Neural cell (in vitro differentiated cells): ENCODE data around the gene PHYHIPL. TPM values are rescaled to one million over a fixed set of nuclear protein-coding genes. Genes with fewer than 3 reads are reported as not detected.

Experiments
- H2AFZ ChIP-seq: fragments of 200-600, 300-800 bp; sonication (generic), shearing (Covaris generic); 2 replicates; pipeline ENCODE4 v1.6.0; 2014; ENCODE audit warnings: low read depth, mild to moderate bottlenecking, antibody characterized with exemption, low read length, moderate library complexity
- H3F3A ChIP-seq: fragments of 200-600 bp; shearing (Covaris generic); 2 replicates; pipeline ENCODE4 v1.6.1; 2016; ENCODE audit warnings: mild to moderate bottlenecking, moderate library complexity, mixed read lengths, antibody characterized with exemption, low read length; ENCODE audit not compliant: insufficient read depth, poor library complexity, severe bottlenecking
- H3K27ac ChIP-seq: fragments of 200-600, 300-800 bp; sonication (generic), shearing (Covaris generic); 2 replicates; pipeline ENCODE4 v1.5.1; 2014; ENCODE audit warnings: mild to moderate bottlenecking, low read length, moderate library complexity
- H3K27me3 ChIP-seq: fragments of 300-800, 200-600 bp; sonication (generic), shearing (Covaris generic); 2 replicates; pipeline ENCODE4 v1.6.0; 2014; ENCODE audit warnings: mild to moderate bottlenecking, low read depth, low read length, moderate library complexity; ENCODE audit not compliant: insufficient read depth
- H3K36me3 ChIP-seq: fragments of 300-800, 200-600 bp; sonication (generic), shearing (Covaris generic); 2 replicates; pipeline ENCODE4 v1.5.1; 2014; ENCODE audit warnings: mild to moderate bottlenecking, antibody characterized with exemption, low read length, moderate library complexity; ENCODE audit not compliant: insufficient read depth
- H3K4me2 ChIP-seq: fragments of 300-800, 200-600 bp; sonication (generic), shearing (Covaris generic); 2 replicates; pipeline ENCODE4 v1.6.0; 2014; ENCODE audit warnings: mild to moderate bottlenecking, low read length
- H3K4me3 ChIP-seq: fragments of 300-800, 200-600 bp; sonication (generic), shearing (Covaris generic); 2 replicates; pipeline ENCODE4 v1.5.1; 2014; ENCODE audit warnings: mild to moderate bottlenecking, low read length, moderate library complexity
- H3K79me2 ChIP-seq: fragments of 200-600 bp; shearing (Covaris generic); replicated peaks from 2 replicates; pipeline ENCODE4 v1.6.0; 2014; ENCODE audit warnings: mild to moderate bottlenecking, low read length, moderate library complexity; ENCODE audit not compliant: insufficient read depth
- H3K9ac ChIP-seq: fragments of 300-800, 200-600 bp; sonication (generic), shearing (Covaris generic); 2 replicates; pipeline ENCODE4 v1.6.1; 2016; ENCODE audit warnings: mild to moderate bottlenecking, low read length, mixed read lengths
- H3K9me2 ChIP-seq: fragments of 200-600 bp; shearing (Covaris generic); 2 replicates; pipeline ENCODE4 v1.6.1; 2016; ENCODE audit warnings: mild to moderate bottlenecking, low read length, mixed read lengths; ENCODE audit not compliant: insufficient read depth
- H3K9me3 ChIP-seq: fragments of 200-600, 300-800 bp; sonication (generic), shearing (Covaris generic); 2 replicates; pipeline ENCODE4 v1.6.1; 2016; ENCODE audit warnings: mild to moderate bottlenecking, mixed run types, low read length, moderate library complexity, mixed read lengths
- H4K20me1 ChIP-seq: fragments of 200-600 bp; shearing (Covaris generic); 2 replicates; pipeline ENCODE4 v1.6.1; 2016; ENCODE audit warnings: mild to moderate bottlenecking, mixed run types; ENCODE audit not compliant: insufficient read depth
- EP300 ChIP-seq: fragments of 450-650 bp; conservative IDR thresholded peaks from 2 replicates; pipeline ENCODE4 v1.6.1; 2014; ENCODE audit warnings: antibody characterized with exemption, mild to moderate bottlenecking, moderate library complexity; ENCODE audit not compliant: poor library complexity, severe bottlenecking
- EZH2 ChIP-seq: fragments of 200-600, 300-800 bp; shearing (Covaris generic), sonication (generic); IDR thresholded peaks from 2 replicates; pipeline ENCODE4 v1.6.1; 2014; ENCODE audit warnings: antibody characterized with exemption, low read length, borderline replicate concordance, mild to moderate bottlenecking; ENCODE audit not compliant: insufficient read depth, poor library complexity, severe bottlenecking
- MXI1 ChIP-seq: fragments of 450-650 bp; conservative IDR thresholded peaks from 2 replicates; pipeline ENCODE4 v1.6.1; 2014; ENCODE audit warnings: antibody characterized with exemption, mild to moderate bottlenecking; ENCODE audit not compliant: poor library complexity, severe bottlenecking
- POLR2AphosphoS5 ChIP-seq: IDR thresholded peaks from 2 replicates; pipeline ENCODE4 v1.6.1; 2012
- RAD21 ChIP-seq: fragments of 450-650 bp; conservative IDR thresholded peaks from 2 replicates; pipeline ENCODE4 v1.6.1; 2014; ENCODE audit warnings: antibody characterized with exemption, mild to moderate bottlenecking, moderate library complexity
- SMC3 ChIP-seq: fragments of 450-650 bp; conservative IDR thresholded peaks from 2 replicates; pipeline ENCODE4 v1.6.1; 2014; ENCODE audit warnings: antibody characterized with exemption, mild to moderate bottlenecking, moderate library complexity; ENCODE audit not compliant: poor library complexity
- TAF1 ChIP-seq: IDR thresholded peaks from 2 replicates; pipeline ENCODE4 v1.6.1; 2012; ENCODE audit warnings: low read depth
- polyA plus RNA-seq: library from polyadenylated mRNA; depleted of rRNA; stranded (reverse); fragments of >200 nt; gene quantifications from 2 replicates; pipeline ENCODE4 v1.2.3, GENCODE V29; 2014
- TF ChIP-seq, protein P1 (sequence below): fragments of 450-650 bp; IDR thresholded peaks from 2 replicates; pipeline ENCODE4 v1.5.1; 2014; ENCODE audit warnings: antibody characterized with exemption, mild to moderate bottlenecking, moderate library complexity; ENCODE audit not compliant: poor library complexity, severe bottlenecking
- TF ChIP-seq, protein P2 (sequence below): IDR thresholded peaks from 2 replicates; pipeline ENCODE4 v1.6.1; 2012; ENCODE audit warnings: borderline replicate concordance

The PHYHIPL gene
- polyA plus RNA-seq, 1 donor from 2014 or later = 33.9 TPM

DNA sequence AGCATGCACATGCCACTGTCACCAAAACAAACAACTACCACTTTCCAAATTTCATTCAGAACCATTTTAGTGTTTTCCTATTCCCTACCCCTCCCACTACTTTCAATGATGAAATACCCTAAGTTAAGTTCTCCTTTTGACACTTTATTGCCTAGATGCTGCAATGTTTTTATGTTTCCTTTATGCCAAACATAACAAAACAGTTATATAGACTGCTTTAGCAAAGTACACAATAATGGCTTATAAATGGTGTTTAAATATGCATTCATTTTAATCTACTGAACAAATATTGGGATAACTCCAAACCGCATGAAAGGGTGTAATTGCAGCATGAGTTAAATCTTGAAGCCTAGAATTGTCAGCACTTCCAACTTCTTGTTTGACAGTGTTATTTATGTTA is 69.2 kb downstream of the PHYHIPL start:
- Histone ChIP-seq H3K4me3 (no peak overlapping the region), H3K9me2 (no peaks in the 10 kb centered on the region), H3K9me3 (no peaks in the 10 kb centered on the region), H3K27me3 (no peaks in the 10 kb centered on the region), H3K9ac (no peak overlapping the region), H3K27ac (no peak overlapping the region), H4K20me1 (no peaks in the 10 kb centered on the region), H3K79me2 (no peaks in the 10 kb centered on the region), H3K36me3 (peaks cover 42% of the 10 kb centered on the region), H3K4me2 (no peak overlapping the region), H3F3A (no peaks in the 10 kb centered on the region), H2AFZ (no peak overlapping the region)
- TF ChIP-seq, protein P1, sequence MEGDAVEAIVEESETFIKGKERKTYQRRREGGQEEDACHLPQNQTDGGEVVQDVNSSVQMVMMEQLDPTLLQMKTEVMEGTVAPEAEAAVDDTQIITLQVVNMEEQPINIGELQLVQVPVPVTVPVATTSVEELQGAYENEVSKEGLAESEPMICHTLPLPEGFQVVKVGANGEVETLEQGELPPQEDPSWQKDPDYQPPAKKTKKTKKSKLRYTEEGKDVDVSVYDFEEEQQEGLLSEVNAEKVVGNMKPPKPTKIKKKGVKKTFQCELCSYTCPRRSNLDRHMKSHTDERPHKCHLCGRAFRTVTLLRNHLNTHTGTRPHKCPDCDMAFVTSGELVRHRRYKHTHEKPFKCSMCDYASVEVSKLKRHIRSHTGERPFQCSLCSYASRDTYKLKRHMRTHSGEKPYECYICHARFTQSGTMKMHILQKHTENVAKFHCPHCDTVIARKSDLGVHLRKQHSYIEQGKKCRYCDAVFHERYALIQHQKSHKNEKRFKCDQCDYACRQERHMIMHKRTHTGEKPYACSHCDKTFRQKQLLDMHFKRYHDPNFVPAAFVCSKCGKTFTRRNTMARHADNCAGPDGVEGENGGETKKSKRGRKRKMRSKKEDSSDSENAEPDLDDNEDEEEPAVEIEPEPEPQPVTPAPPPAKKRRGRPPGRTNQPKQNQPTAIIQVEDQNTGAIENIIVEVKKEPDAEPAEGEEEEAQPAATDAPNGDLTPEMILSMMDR = no peak
- TF ChIP-seq EP300 (no peak), SMC3 (no peak), EZH2 (no peak), POLR2AphosphoS5 (no peak), TAF1 (no peak)
- TF ChIP-seq, protein P2, sequence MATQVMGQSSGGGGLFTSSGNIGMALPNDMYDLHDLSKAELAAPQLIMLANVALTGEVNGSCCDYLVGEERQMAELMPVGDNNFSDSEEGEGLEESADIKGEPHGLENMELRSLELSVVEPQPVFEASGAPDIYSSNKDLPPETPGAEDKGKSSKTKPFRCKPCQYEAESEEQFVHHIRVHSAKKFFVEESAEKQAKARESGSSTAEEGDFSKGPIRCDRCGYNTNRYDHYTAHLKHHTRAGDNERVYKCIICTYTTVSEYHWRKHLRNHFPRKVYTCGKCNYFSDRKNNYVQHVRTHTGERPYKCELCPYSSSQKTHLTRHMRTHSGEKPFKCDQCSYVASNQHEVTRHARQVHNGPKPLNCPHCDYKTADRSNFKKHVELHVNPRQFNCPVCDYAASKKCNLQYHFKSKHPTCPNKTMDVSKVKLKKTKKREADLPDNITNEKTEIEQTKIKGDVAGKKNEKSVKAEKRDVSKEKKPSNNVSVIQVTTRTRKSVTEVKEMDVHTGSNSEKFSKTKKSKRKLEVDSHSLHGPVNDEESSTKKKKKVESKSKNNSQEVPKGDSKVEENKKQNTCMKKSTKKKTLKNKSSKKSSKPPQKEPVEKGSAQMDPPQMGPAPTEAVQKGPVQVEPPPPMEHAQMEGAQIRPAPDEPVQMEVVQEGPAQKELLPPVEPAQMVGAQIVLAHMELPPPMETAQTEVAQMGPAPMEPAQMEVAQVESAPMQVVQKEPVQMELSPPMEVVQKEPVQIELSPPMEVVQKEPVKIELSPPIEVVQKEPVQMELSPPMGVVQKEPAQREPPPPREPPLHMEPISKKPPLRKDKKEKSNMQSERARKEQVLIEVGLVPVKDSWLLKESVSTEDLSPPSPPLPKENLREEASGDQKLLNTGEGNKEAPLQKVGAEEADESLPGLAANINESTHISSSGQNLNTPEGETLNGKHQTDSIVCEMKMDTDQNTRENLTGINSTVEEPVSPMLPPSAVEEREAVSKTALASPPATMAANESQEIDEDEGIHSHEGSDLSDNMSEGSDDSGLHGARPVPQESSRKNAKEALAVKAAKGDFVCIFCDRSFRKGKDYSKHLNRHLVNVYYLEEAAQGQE = no peak

DNA sequence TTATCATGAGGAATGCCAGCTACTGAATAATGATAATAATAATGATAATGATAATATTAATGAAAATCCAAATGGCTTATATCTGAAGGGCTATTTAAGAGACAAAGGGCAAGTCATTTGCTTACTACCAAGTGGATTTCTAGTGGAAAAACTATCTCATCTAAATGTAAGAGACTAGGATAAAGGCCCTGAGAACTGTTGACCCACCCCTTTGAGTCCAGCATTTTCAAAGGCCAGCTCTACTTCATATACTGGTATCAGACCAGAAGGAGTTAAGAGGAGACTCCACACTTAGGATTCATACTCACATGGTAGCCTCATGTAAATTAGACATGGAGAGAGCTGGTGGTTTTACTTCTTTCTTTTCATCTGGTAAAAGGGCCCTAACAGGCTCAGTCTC is 76.0 kb downstream of the PHYHIPL start:
- no peaks in the 10 kb centered on the region for H3K79me2 ChIP-seq
- no peaks in the 10 kb centered on the region for H3K9me2 ChIP-seq
- H3K27ac ChIP-seq = no peak overlapping the region
- H4K20me1 ChIP-seq = no peaks in the 10 kb centered on the region
- no peak overlapping the region for H3K9ac ChIP-seq
- peaks cover 58% of the 10 kb centered on the region for H3K36me3 ChIP-seq
- no peaks in the 10 kb centered on the region for H3K9me3 ChIP-seq
- TF ChIP-seq, protein P1 = no peak
- TF ChIP-seq RAD21 (no peak), EZH2 (no peak), MXI1 (no peak), SMC3 (no peak), EP300 (no peak), POLR2AphosphoS5 (no peak), TAF1 (no peak)
- TF ChIP-seq, protein P2 = no peak
- H2AFZ ChIP-seq = no peak overlapping the region
- no peak overlapping the region for H3K4me2 ChIP-seq
- no peaks in the 10 kb centered on the region for H3K27me3 ChIP-seq
- H3K4me3 ChIP-seq = no peak overlapping the region
- peaks cover 3% of the 10 kb centered on the region for H3F3A ChIP-seq
